Stomach (tissue), 4 donors: ENCODE results near the gene BHLHE40.

Experiments used
- EP300 ChIP-seq: sonication (generic); formaldehyde crosslinking; IDR thresholded peaks from one replicate; pipeline ENCODE4 v1.6.1; 2017; ENCODE audit warnings: antibody characterized with exemption
- POLR2A ChIP-seq, 4 donors: fragments of 450-650 bp; IDR thresholded peaks; one replicate each; pipeline ENCODE4 v1.6.1; 2016; ENCODE audit warnings: antibody characterized with exemption in 4 of 4, control low read depth in 2 of 4, mild to moderate bottlenecking in 1 of 4, moderate library complexity in 1 of 4
- POLR2AphosphoS5 ChIP-seq, 3 donors: sonication (generic); formaldehyde crosslinking; IDR thresholded peaks; one replicate each; pipeline ENCODE4 v1.6.1; 2016; ENCODE audit warnings: antibody characterized with exemption in 3 of 3
- TF ChIP-seq, protein P1 (sequence below), 7 experiments: fragments of 450-650 bp in 4 of 7; fragments of 200-600 bp in 3 of 7; sonication (generic) in 3 of 7; IDR thresholded peaks; one replicate each; pipeline ENCODE4 v1.5.1; 2016 to 2019; ENCODE audit warnings: antibody characterized with exemption in 7 of 7, control low read depth in 2 of 7, mild to moderate bottlenecking in 1 of 7

DNA sequence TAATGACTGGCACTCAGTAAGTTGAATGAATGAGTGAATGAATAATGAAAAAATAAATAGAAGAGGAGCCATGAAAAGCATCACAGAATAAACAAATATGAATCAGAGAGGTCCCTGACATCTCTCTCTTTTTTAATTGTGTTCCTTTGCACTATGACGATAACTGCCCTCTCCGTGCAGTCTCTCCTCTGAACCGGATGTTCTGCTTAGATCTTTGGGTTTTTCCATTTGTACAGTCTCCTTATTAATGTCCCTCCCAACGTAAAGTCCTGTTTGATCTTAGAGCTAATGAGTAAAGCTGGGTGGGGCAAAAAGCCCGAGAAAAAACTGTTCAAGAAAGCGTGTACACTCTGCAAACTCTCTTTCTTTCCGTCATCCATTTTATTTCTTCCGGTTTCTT, 28.3 kb upstream of the BHLHE40 start:
- TF ChIP-seq POLR2AphosphoS5 (IDR thresholded peaks at IDR 0.05) (no peak), POLR2A (IDR thresholded peaks at IDR 0.05) (no peak), EP300 (no peak)
- TF ChIP-seq, protein P1, sequence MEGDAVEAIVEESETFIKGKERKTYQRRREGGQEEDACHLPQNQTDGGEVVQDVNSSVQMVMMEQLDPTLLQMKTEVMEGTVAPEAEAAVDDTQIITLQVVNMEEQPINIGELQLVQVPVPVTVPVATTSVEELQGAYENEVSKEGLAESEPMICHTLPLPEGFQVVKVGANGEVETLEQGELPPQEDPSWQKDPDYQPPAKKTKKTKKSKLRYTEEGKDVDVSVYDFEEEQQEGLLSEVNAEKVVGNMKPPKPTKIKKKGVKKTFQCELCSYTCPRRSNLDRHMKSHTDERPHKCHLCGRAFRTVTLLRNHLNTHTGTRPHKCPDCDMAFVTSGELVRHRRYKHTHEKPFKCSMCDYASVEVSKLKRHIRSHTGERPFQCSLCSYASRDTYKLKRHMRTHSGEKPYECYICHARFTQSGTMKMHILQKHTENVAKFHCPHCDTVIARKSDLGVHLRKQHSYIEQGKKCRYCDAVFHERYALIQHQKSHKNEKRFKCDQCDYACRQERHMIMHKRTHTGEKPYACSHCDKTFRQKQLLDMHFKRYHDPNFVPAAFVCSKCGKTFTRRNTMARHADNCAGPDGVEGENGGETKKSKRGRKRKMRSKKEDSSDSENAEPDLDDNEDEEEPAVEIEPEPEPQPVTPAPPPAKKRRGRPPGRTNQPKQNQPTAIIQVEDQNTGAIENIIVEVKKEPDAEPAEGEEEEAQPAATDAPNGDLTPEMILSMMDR (IDR thresholded peaks at IDR 0.05) = no peak
